GM12878 (cell line): ENCODE results near the gene PRMT1. TPM values are rescaled to one million over a fixed set of nuclear protein-coding genes. Genes with fewer than 3 reads are reported as not detected.

ENCODE experiments used
- ATAC-seq: fragments of 200-7000 bp; cut with Tn5 transposase; 3 replicates; pipeline ENCODE4 v1.9.1; 2020; ENCODE audit warnings: mild to moderate bottlenecking, moderate library complexity
- BruUV-seq: library from RNA; stranded (reverse); fragments of 400-500 nt; replicated peaks from 2 replicates; lab custom pipeline; 2021; lab: Mats Ljungman, UMichigan
- CTCF ChIA-PET: fragments of 300-600 bp; sonication (Branson Sonifier 250); formaldehyde crosslinking; extraction: SDS; loops from one replicate; lab custom pipeline; 2021; ENCODE audit warnings: inconsistent platforms; lab: Yijun Ruan, JAX
- POLR2A ChIA-PET: fragments of 350-600 bp; formaldehyde crosslinking; extraction: SDS; loops from one replicate; lab custom pipeline; 2021; ENCODE audit warnings: inconsistent platforms; lab: Charles Lee
- RAD21 ChIA-PET: fragments of 300-600 bp; sonication (Branson Sonifier 250); formaldehyde crosslinking; loops from one replicate; lab custom pipeline; 2023; ENCODE audit warnings: antibody characterized with exemption; ENCODE audit not compliant: unreplicated experiment; lab: Charles Lee
- SMC1A ChIA-PET: fragments of 300-600 bp; sonication (Branson Sonifier 250); formaldehyde crosslinking; loops from one replicate; lab custom pipeline; 2023; ENCODE audit not compliant: unreplicated experiment, uncharacterized antibody; lab: Charles Lee
- DNase-seq: peaks from one replicate; pipeline ENCODE4 v3.0.0-alpha.2; 2011; ENCODE audit warnings: low read depth, low spot score
- FAIRE-seq: peaks from 3 replicates; lab custom pipeline; 2011; peaks lifted over from hg19 to GRCh38; lab: Jason Lieb, UNC
- H2AFZ ChIP-seq: 2 replicates; pipeline ENCODE4 v1.6.0; 2011; ENCODE audit warnings: low read depth, low read length, control low read depth; ENCODE audit not compliant: control insufficient read depth
- H3K27ac ChIP-seq: 2 replicates; pipeline ENCODE4 v1.5.1; 2011; ENCODE audit warnings: control low read depth; ENCODE audit not compliant: control insufficient read depth, insufficient read depth
- H3K27me3 ChIP-seq, 2 experiments: replicated peaks in 1 of 2; 2 replicates each; pipeline versions ENCODE4 v1.6.0 to v1.6.1; 2011; ENCODE audit warnings: low read length in 1 of 2; ENCODE audit not compliant: control insufficient read depth in 2 of 2, insufficient read depth in 2 of 2
- H3K36me3 ChIP-seq, 2 experiments: 2 replicates each; pipeline ENCODE4 v1.5.1; 2011; ENCODE audit warnings: low read length in 1 of 2; ENCODE audit not compliant: control insufficient read depth in 2 of 2, insufficient read depth in 2 of 2
- H3K4me1 ChIP-seq: 2 replicates; pipeline ENCODE4 v1.6.1; 2011; ENCODE audit warnings: mild to moderate bottlenecking, low read length, moderate library complexity, mixed read lengths; ENCODE audit not compliant: control insufficient read depth, insufficient read depth
- H3K4me2 ChIP-seq: 2 replicates; pipeline ENCODE4 v1.6.0; 2011; ENCODE audit warnings: control low read depth; ENCODE audit not compliant: control insufficient read depth, insufficient read depth
- H3K4me3 ChIP-seq: fragments of 200-600 bp; sonication (generic); 2 replicates; pipeline ENCODE4 v1.5.1; 2016
- H3K79me2 ChIP-seq: 2 replicates; pipeline ENCODE4 v1.6.0; 2011; ENCODE audit warnings: low read length; ENCODE audit not compliant: control insufficient read depth, insufficient read depth
- H3K9ac ChIP-seq: 2 replicates; pipeline ENCODE4 v1.8.0; 2011; ENCODE audit warnings: low read length, control low read depth, mixed read lengths; ENCODE audit not compliant: control insufficient read depth, insufficient read depth
- H3K9me3 ChIP-seq: replicated peaks from 3 replicates; pipeline ENCODE4 v1.5.1; 2011; ENCODE audit warnings: mild to moderate bottlenecking, low read length; ENCODE audit not compliant: control insufficient read depth, insufficient read depth
- H4K20me1 ChIP-seq: 2 replicates; pipeline ENCODE4 v1.6.0; 2011; ENCODE audit not compliant: control insufficient read depth, insufficient read depth
- CHD1 ChIP-seq: IDR thresholded peaks from 2 replicates; pipeline ENCODE4 v1.6.1; 2012; ENCODE audit warnings: low read depth, low read length, improper control_type of control experiment
- EGR1 ChIP-seq, 2 experiments: IDR thresholded peaks; 1 replicate in 1 of 2; 2 replicates in 1 of 2; pipeline ENCODE4 v1.6.1; 2011 to 2012; ENCODE audit warnings: low read depth in 2 of 2, low read length in 2 of 2, borderline replicate concordance in 1 of 2, mild to moderate bottlenecking in 1 of 2, moderate library complexity in 1 of 2
- KLF5 ChIP-seq: fragments of 450-650 bp; IDR thresholded peaks from 2 replicates; pipeline ENCODE4 v1.6.1; 2014; ENCODE audit warnings: mild to moderate bottlenecking; ENCODE audit not compliant: partially characterized antibody
- NFIC ChIP-seq: IDR thresholded peaks from 2 replicates; pipeline ENCODE4 v1.6.1; 2012; ENCODE audit warnings: low read depth, mild to moderate bottlenecking, inconsistent platforms, low read length, moderate library complexity
- RCOR1 ChIP-seq: conservative IDR thresholded peaks from 2 replicates; pipeline ENCODE4 v1.6.1; 2012; ENCODE audit warnings: low read depth, low read length, improper control_type of control experiment
- SPI1 ChIP-seq: IDR thresholded peaks from 2 replicates; pipeline ENCODE4 v1.6.1; 2011; ENCODE audit warnings: low read depth, mild to moderate bottlenecking, low read length, moderate library complexity, borderline replicate concordance; ENCODE audit not compliant: insufficient read depth
- STAT3 ChIP-seq: IDR thresholded peaks from 2 replicates; pipeline ENCODE4 v1.6.1; 2011; ENCODE audit warnings: low read depth, low read length, improper control_type of control experiment
- WRNIP1 ChIP-seq: IDR thresholded peaks from 2 replicates; pipeline ENCODE4 v1.6.1; 2011; ENCODE audit warnings: low read depth, low read length, improper control_type of control experiment, borderline replicate concordance
- WGBS: methylation state at CpG from one replicate; pipeline ENCODE4 v1.1.6; 2016; ENCODE audit warnings: low lambda C conversion rate; ENCODE audit not compliant: insufficient replicate concordance, insufficient coverage; ENCODE audit errors: missing lambda C conversion rate; 5-methylcytosine and 5-hydroxymethylcytosine counted together
- in situ Hi-C: fragments of 300-500 bp; cut with MboI; formaldehyde crosslinking; loops from 9 replicates; pipeline ENCODE4 v1.14.3; 2018; ENCODE audit warnings: mixed read lengths
- intact Hi-C: fragments of 100-400 bp; cut with micrococcal nuclease; formaldehyde crosslinking; loops from one replicate; pipeline ENCODE4 v1.14.2; 2022; ENCODE audit not compliant: unreplicated experiment
- polyA plus RNA-seq, 11 experiments: library from polyadenylated mRNA; depleted of rRNA in 4 of 11; unstranded in 6 of 11; stranded (reverse) in 5 of 11; fragments of >200 nt; fragmentation: Nextera tagmentation in 4 of 11; fragmentation: Illumina TruSeq in 1 of 11; extraction: Ambion mirVana in 4 of 11; extraction: Trizol in 1 of 11; gene quantifications; 1 replicate in 1 of 11; 2 replicates in 10 of 11; pipeline versions ENCODE4 v1.2.1 to v1.2.3, GENCODE V29; 2011 to 2016; ENCODE audit warnings: inconsistent platforms in 2 of 11, missing spikeins in 2 of 11, low read depth in 1 of 11
- total RNA-seq, 4 experiments: library from RNA; depleted of rRNA in 3 of 4; stranded (reverse); fragments of >200 nt in 3 of 4; fragmentation: Illumina TruSeq in 1 of 4; extraction: Trizol in 1 of 4; gene quantifications; 2 replicates each; pipeline versions ENCODE4 v1.2.1 to v1.2.3, GENCODE V29; 2013 to 2021
- TF ChIP-seq, protein P1 (sequence below): fragments of 450-650 bp; IDR thresholded peaks from 2 replicates; pipeline ENCODE4 v1.6.1; 2016; ENCODE audit warnings: mild to moderate bottlenecking
- TF ChIP-seq, protein P2 (sequence below): fragments of 450-650 bp; IDR thresholded peaks from 2 replicates; pipeline ENCODE4 v1.6.1; 2016; ENCODE audit warnings: mild to moderate bottlenecking
- TF ChIP-seq, protein P3 (sequence below): fragments of 450-650 bp; conservative IDR thresholded peaks from 2 replicates; pipeline ENCODE4 v1.6.1; 2017; ENCODE audit warnings: mild to moderate bottlenecking, moderate library complexity

PRMT1 gene
- total and polyA plus RNA-seq, 10 of the 15 experiments (the other 5 are each of a cell fraction or from before 2014, with no cell fraction given), result 19.9 to 667 (median 444) TPM

DNA sequence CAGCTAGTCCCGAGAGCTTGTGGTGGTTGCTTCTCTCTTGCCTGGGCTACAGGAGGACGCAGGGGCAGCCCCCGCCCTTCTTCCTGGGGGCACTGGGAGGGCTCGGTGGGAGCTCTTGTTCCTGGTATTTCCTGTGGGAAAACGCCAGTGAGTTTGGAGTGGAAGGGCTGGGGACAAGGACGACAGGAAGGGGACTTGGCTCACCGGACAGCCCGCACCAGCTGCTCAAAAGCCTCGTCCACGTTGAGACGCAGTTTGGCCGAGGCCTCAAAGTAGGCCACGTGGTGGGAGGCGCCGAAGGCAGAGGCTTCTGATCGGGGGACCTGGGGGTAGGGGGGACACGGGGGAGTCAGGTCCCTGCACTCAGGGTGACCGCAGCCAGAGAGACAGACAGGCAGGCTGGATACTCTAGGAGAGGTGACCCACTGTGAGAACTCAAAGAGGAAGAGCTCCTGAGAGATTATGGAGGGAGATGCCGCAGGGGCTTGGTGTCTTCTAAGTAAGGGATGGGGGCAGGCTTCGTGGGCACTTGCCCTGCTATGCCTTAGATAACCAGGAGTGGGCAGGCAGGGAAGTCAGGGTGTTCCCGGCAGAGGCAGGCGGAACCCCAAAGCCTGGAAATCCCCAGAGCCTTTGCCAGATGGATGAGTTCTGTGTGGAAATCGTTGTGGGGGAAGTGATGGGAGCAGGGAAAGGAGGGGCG is 41.4 kb upstream of the PRMT1 start:
- ATAC-seq (no peak), DNase-seq (no peak), FAIRE-seq (no peak)
- peaks cover 1% of the 10 kb centered on the region for H3K79me2 ChIP-seq
- no peak overlapping the region for H3K27ac ChIP-seq
- H3K9ac ChIP-seq, result no peak overlapping the region
- TF ChIP-seq, protein P1, sequence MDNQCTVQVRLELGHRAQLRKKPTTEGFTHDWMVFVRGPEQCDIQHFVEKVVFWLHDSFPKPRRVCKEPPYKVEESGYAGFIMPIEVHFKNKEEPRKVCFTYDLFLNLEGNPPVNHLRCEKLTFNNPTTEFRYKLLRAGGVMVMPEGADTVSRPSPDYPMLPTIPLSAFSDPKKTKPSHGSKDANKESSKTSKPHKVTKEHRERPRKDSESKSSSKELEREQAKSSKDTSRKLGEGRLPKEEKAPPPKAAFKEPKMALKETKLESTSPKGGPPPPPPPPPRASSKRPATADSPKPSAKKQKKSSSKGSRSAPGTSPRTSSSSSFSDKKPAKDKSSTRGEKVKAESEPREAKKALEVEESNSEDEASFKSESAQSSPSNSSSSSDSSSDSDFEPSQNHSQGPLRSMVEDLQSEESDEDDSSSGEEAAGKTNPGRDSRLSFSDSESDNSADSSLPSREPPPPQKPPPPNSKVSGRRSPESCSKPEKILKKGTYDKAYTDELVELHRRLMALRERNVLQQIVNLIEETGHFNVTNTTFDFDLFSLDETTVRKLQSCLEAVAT, result no peak
- TF ChIP-seq STAT3, result no peak
- no peak for TF ChIP-seq WRNIP1
- TF ChIP-seq RCOR1, result no peak
- TF ChIP-seq, protein P2, sequence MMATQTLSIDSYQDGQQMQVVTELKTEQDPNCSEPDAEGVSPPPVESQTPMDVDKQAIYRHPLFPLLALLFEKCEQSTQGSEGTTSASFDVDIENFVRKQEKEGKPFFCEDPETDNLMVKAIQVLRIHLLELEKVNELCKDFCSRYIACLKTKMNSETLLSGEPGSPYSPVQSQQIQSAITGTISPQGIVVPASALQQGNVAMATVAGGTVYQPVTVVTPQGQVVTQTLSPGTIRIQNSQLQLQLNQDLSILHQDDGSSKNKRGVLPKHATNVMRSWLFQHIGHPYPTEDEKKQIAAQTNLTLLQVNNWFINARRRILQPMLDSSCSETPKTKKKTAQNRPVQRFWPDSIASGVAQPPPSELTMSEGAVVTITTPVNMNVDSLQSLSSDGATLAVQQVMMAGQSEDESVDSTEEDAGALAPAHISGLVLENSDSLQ, result no peak
- no peak for TF ChIP-seq KLF5
- no peak for TF ChIP-seq CHD1
- no peak for TF ChIP-seq SPI1
- TF ChIP-seq EGR1 (IDR thresholded peaks at IDR 0.05; ENCODE audit: borderline replicate concordance in 1 of 2, low read depth in 2 of 2, low read length in 2 of 2), result no peak
- TF ChIP-seq, protein P3, sequence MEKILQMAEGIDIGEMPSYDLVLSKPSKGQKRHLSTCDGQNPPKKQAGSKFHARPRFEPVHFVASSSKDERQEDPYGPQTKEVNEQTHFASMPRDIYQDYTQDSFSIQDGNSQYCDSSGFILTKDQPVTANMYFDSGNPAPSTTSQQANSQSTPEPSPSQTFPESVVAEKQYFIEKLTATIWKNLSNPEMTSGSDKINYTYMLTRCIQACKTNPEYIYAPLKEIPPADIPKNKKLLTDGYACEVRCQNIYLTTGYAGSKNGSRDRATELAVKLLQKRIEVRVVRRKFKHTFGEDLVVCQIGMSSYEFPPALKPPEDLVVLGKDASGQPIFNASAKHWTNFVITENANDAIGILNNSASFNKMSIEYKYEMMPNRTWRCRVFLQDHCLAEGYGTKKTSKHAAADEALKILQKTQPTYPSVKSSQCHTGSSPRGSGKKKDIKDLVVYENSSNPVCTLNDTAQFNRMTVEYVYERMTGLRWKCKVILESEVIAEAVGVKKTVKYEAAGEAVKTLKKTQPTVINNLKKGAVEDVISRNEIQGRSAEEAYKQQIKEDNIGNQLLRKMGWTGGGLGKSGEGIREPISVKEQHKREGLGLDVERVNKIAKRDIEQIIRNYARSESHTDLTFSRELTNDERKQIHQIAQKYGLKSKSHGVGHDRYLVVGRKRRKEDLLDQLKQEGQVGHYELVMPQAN, result no peak
- no peak for TF ChIP-seq NFIC
- no peak overlapping the region for H3K4me3 ChIP-seq
- no peaks in the 10 kb centered on the region for H4K20me1 ChIP-seq
- RAD21 ChIA-PET, result no interaction called here
- POLR2A ChIA-PET, result interaction anchor here (0.6 to 1.2 kb wide), 2 partner anchors 40 to 143 kb away, joined by 3 to 4 read pairs; no protein-coding TSS in a partner anchor
- H2AFZ ChIP-seq, result no peak overlapping the region
- 32% methylated on average over 23 of the region's 24 CpGs for WGBS
- H3K27me3 ChIP-seq, result no peaks in the 10 kb centered on the region
- CTCF ChIA-PET, result interaction anchor here (0.6 to 1.4 kb wide), 3 partner anchors 45 to 1363 kb away, joined by 3 to 4 read pairs (median 3); partner anchors contain the start of gene IL4I1
- no TSS peak for BruUV-seq
- in situ Hi-C loops, result no loop called here
- H3K4me2 ChIP-seq, result no peak overlapping the region
- no peaks in the 10 kb centered on the region for H3K9me3 ChIP-seq
- peaks cover 5% of the 10 kb centered on the region for H3K4me1 ChIP-seq
- no peaks in the 10 kb centered on the region for H3K36me3 ChIP-seq
- intact Hi-C loops, result no loop called here
- SMC1A ChIA-PET, result no interaction called here
